Measurements from ENCODE around the gene SLC16A3.

DNA sequence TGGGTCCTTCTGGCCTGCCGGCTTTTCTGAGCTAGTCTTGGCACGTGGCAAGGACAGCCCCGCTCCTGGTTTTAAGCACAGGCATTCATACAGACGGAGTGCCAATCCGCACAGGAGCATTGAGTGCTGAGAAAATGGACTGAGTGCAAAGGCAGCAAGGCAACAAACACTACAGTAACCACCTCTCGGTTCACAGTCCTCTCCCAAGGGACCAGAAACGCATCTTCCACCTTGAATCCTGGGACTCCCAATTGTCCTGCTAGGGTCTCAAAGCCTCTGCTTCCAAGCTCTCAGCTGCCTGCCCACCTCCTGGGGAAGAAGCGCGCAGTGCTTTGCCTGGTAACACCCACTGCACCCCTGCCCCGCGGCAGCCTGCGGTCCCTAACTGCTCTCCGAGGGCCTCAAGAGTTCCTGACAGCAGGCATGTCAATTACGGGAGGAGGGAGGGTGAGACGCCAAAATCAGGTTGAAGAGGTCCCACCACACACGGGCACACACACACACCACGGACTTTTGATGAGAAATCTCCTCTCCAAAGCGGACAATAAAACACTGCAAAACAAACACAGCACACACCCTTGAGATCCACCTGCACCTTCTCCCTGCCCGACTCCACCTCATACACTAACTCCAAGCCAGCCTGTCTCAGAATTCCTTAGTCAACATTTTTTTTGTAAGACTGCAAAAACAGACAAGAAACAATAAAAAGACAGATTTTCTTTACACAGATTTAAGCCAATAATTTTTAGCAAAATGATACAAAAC is 15.0 kb downstream of the SLC16A3 start:
- no peak for TF ChIP-seq POLR2A (IDR thresholded peaks at IDR 0.05)
- TF ChIP-seq, protein P1, sequence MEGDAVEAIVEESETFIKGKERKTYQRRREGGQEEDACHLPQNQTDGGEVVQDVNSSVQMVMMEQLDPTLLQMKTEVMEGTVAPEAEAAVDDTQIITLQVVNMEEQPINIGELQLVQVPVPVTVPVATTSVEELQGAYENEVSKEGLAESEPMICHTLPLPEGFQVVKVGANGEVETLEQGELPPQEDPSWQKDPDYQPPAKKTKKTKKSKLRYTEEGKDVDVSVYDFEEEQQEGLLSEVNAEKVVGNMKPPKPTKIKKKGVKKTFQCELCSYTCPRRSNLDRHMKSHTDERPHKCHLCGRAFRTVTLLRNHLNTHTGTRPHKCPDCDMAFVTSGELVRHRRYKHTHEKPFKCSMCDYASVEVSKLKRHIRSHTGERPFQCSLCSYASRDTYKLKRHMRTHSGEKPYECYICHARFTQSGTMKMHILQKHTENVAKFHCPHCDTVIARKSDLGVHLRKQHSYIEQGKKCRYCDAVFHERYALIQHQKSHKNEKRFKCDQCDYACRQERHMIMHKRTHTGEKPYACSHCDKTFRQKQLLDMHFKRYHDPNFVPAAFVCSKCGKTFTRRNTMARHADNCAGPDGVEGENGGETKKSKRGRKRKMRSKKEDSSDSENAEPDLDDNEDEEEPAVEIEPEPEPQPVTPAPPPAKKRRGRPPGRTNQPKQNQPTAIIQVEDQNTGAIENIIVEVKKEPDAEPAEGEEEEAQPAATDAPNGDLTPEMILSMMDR (IDR thresholded peaks at IDR 0.05): no peak

Data from breast epithelium (tissue), 3 donors.